Measurements from ENCODE around the gene RFX1. TPM values are rescaled to one million over a fixed set of nuclear protein-coding genes. Genes with fewer than 3 reads are reported as not detected.
"Not testable (repeated sequence)": the region's sequence is repeated elsewhere in the genome, so short reads cannot be mapped to it uniquely, and the experiment has no call there.

RFX1 gene
- total RNA-seq, 2 experiments from 2014 or later: 13.8 to 14.0 TPM

- intact Hi-C loops (cut with micrococcal nuclease): no loop called here
- Mint-ChIP-seq H3K9me3 (no peaks in the 10 kb centered on the region), H3K4me1 (ENCODE audit: low read depth) (peaks cover 39% of the 10 kb centered on the region), H3K4me3 (no peak overlapping the region), H3K27ac (no peak overlapping the region), H3K27me3 (ENCODE audit: low read depth) (no peaks in the 10 kb centered on the region), H3K36me3 (ENCODE audit: low read depth) (peaks cover 4% of the 10 kb centered on the region)
- CTCF ChIA-PET: interaction anchor here (0.8 to 1.1 kb wide), 2 partner anchors 22 to 28 kb away, joined by 3 read pairs; no protein-coding TSS in a partner anchor
- no peak for DNase-seq
Observed at GRCh38 chr19:13981467-13981866, 24.7 kb downstream of the RFX1 start.

- no peak overlapping the region for H3K27ac Mint-ChIP-seq
- H3K36me3 Mint-ChIP-seq (ENCODE audit: low read depth): peaks cover 4% of the 10 kb centered on the region
- H3K27me3 Mint-ChIP-seq (ENCODE audit: low read depth): no peaks in the 10 kb centered on the region
- no peak overlapping the region for H3K4me3 Mint-ChIP-seq
- peaks cover 35% of the 10 kb centered on the region for H3K4me1 Mint-ChIP-seq (ENCODE audit: low read depth)
- no peak for DNase-seq
- H3K9me3 Mint-ChIP-seq: no peaks in the 10 kb centered on the region
- CTCF ChIA-PET: interaction anchor here (0.8 to 1.1 kb wide), 2 partner anchors 23 to 28 kb away, joined by 3 read pairs; no protein-coding TSS in a partner anchor
- intact Hi-C loops (cut with micrococcal nuclease): no loop called here
Observed at GRCh38 chr19:13981021-13981420, 25.1 kb downstream of the RFX1 start.

DNA sequence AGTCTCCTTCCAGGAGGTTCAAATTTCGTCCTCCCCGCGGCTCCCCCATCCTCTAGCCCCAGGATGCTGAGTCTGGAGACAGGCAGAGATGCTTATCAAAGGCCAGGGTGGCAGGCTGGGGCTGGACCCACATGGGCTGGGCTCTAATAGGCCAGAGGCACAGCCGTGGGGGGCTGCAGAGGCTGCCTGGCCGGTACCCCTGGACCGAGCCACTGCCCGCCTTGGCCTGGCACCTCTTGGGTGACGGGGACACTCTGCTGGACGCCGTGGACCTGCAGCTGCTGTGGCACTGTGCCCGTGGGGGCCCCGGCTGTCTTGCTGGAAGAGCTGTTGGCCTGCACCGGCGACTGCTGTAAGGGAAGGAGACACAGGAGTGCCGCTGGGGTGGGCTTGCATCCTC lies 25.8 kb downstream of the RFX1 start:
- DNase-seq: no peak
- Mint-ChIP-seq H3K4me1 (ENCODE audit: low read depth) (peaks cover 28% of the 10 kb centered on the region), H3K27ac (no peak overlapping the region), H3K9me3 (no peaks in the 10 kb centered on the region), H3K4me3 (no peak overlapping the region), H3K36me3 (ENCODE audit: low read depth) (peaks cover 7% of the 10 kb centered on the region), H3K27me3 (ENCODE audit: low read depth) (no peaks in the 10 kb centered on the region)
- intact Hi-C loops (cut with micrococcal nuclease): no loop called here
- CTCF ChIA-PET: no interaction called here

GRCh38 chr19:13979686-13980085 lies 26.4 kb downstream of the RFX1 start:
- DNase-seq: no peak
- Mint-ChIP-seq H3K27ac (no peak overlapping the region), H3K9me3 (no peaks in the 10 kb centered on the region), H3K4me1 (ENCODE audit: low read depth) (peaks cover 22% of the 10 kb centered on the region), H3K27me3 (ENCODE audit: low read depth) (no peaks in the 10 kb centered on the region), H3K4me3 (no peak overlapping the region), H3K36me3 (ENCODE audit: low read depth) (peaks cover 7% of the 10 kb centered on the region)
- CTCF ChIA-PET: no interaction called here
- intact Hi-C loops (cut with micrococcal nuclease): no loop called here

DNA sequence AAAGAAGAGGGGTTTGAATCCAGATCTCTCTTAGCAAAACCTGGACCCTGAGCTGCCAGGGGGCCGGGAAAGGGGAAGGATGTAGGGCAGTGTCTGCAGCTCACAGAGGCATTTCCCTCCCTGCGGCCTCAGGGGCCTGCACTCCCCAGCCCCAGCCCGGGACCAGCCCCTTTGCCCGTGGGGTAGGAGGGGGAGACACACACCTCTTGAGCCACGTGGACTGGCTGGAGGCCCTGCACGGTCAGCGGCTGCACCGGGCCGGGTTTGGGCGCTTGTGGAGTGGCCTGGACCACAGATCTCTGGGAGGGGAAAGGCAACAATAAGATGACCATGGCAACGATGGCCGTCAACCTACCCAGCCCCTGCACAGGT lies 26.9 kb downstream of the RFX1 start:
- Mint-ChIP-seq H3K36me3 (ENCODE audit: low read depth) (peaks cover 8% of the 10 kb centered on the region), H3K9me3 (no peaks in the 10 kb centered on the region)
- CTCF ChIA-PET: no interaction called here

DNA sequence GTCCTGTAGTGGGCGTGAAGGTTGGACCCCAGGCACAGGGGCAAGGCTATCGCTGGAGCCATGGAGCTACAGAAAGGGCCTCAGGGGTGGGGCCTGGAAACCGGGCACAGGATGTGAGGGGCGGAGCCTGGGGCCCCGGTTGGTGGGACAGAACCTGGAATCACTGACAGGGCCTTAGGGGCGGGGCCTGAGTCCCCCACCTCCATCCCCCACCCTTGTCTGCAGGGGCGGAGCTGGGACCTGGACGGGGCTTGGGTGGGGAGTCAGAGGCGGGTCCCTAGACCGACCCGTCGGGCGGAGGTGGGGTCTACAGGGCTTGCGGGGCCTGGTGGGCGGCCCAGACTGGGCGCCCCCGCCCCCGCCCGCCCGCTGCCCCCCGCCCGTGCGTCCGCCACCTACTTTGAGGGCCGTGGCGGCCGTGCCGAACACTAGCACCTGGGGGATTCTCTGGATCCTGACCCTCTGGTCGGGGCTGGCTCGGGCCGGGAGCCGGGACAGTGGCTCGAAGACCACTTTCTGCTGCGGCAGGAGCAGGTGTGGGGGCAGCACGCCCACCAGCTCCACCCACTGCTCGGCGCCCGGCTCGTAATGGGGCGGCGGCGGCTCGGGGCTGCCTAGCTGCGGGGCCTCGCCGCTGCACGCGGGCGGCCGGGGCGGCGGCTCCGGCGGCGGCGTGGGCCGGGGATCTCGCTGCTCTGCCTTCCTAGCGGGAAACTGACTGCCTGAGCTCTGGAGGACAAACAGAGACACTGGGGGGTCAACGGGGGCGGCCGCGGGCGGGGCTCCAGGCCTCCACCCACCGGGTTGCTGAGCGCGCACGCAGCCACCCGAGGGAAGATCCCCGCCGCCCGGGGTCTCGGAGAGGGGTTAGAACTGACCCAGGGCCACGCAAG lies 27.5 kb downstream of the RFX1 start:
- intact Hi-C loops (cut with micrococcal nuclease): no loop called here
- CTCF ChIA-PET: no interaction called here
- H3K27ac Mint-ChIP-seq: no peak overlapping the region
- H3K27me3 Mint-ChIP-seq (ENCODE audit: low read depth): no peaks in the 10 kb centered on the region
- H3K9me3 Mint-ChIP-seq: no peaks in the 10 kb centered on the region
- peaks cover 22% of the 10 kb centered on the region for H3K4me1 Mint-ChIP-seq (ENCODE audit: low read depth)
- peaks cover 11% of the 10 kb centered on the region for H3K36me3 Mint-ChIP-seq (ENCODE audit: low read depth)
- no peak for DNase-seq
- H3K4me3 Mint-ChIP-seq: no peak overlapping the region

More for the DNA sequence above, 26.9 kb downstream of the RFX1 start:
- Mint-ChIP-seq H3K4me3 (no peak overlapping the region), H3K27me3 (ENCODE audit: low read depth) (no peaks in the 10 kb centered on the region), H3K4me1 (ENCODE audit: low read depth) (peaks cover 22% of the 10 kb centered on the region), H3K27ac (no peak overlapping the region)
- intact Hi-C loops (cut with micrococcal nuclease): no loop called here
- no peak for DNase-seq

DNA sequence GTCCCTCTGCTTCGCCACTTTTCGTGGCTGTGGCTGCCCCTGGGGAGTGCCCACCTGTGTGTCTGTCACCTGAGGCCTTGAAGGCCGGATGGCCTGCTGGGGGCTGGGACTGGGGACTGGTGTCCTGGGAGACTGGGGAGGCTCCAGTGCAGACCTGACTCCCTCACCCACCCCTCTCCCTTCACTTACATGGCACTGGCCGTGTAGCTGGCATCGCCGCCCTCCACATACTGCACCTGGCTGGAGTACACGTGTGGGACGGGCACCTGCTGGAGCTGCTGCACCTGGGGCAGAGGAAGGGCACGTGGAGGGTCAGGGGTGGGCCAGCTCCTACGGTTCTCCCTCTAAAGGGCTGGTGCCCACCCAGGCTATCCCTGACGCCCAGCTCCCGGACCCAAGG lies 28.3 kb downstream of the RFX1 start:
- Mint-ChIP-seq H3K27ac (no peak overlapping the region), H3K4me3 (no peak overlapping the region), H3K9me3 (no peaks in the 10 kb centered on the region), H3K4me1 (ENCODE audit: low read depth) (peaks cover 16% of the 10 kb centered on the region), H3K36me3 (ENCODE audit: low read depth) (peaks cover 13% of the 10 kb centered on the region), H3K27me3 (ENCODE audit: low read depth) (no peaks in the 10 kb centered on the region)
- intact Hi-C loops (cut with micrococcal nuclease): no loop called here
- DNase-seq: no peak
- CTCF ChIA-PET: no interaction called here

- CTCF ChIA-PET: no interaction called here
- no peak overlapping the region for H3K4me3 Mint-ChIP-seq
- peaks cover 16% of the 10 kb centered on the region for H3K4me1 Mint-ChIP-seq (ENCODE audit: low read depth)
- no peak for DNase-seq
- H3K9me3 Mint-ChIP-seq: no peaks in the 10 kb centered on the region
- H3K36me3 Mint-ChIP-seq (ENCODE audit: low read depth): peaks cover 9% of the 10 kb centered on the region
- H3K27ac Mint-ChIP-seq: no peak overlapping the region
- no peaks in the 10 kb centered on the region for H3K27me3 Mint-ChIP-seq (ENCODE audit: low read depth)
- intact Hi-C loops (cut with micrococcal nuclease): no loop called here
Observed at GRCh38 chr19:13976446-13976845, 29.7 kb downstream of the RFX1 start.

DNA sequence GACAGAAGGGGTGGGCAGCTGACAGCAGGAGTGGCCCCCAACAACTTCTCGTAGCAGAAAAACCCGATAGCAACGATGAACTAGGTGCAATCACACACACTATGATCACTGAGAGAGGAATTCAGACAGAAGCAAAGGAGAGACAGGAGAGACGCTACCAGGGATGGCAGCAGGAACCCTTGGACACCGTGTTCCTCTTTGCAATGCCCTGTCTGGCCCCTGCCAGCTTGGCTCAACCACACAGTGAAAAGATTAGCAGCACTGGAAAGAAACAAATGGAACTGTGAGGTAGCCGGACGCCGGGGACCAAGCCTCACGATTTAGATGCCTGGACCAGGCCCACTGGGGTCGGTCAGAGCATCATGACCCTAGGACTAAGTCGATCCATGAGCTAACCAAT lies 30.2 kb downstream of the RFX1 start:
- Mint-ChIP-seq H3K27ac (no peak overlapping the region), H3K4me1 (ENCODE audit: low read depth) (peaks cover 16% of the 10 kb centered on the region), H3K36me3 (ENCODE audit: low read depth) (peaks cover 9% of the 10 kb centered on the region), H3K9me3 (no peaks in the 10 kb centered on the region), H3K4me3 (no peak overlapping the region), H3K27me3 (ENCODE audit: low read depth) (no peaks in the 10 kb centered on the region)
- intact Hi-C loops (cut with micrococcal nuclease): no loop called here
- DNase-seq: no peak
- CTCF ChIA-PET: no interaction called here

DNA sequence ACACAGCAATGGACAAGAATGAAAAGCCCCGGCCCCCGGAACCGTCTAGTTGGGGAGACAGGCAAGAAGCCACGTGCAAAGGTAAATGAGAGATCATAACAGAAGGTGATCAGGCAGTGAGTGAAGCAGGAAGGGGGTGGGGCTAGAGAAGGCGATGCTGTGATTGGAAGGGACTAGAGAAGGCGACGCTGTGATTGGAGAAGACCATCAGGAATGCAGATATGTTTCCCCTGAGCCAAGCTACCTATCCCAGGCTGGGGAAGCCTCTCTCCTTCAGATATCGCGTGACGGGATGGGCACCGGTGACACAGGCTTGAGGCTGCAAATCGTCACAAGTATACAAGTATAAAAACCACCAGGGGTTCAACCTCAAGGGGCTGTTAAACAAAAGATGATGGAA lies 32.0 kb downstream of the RFX1 start:
- peak overlapping the region; percentile 11 for H3K27ac Mint-ChIP-seq
- DNase-seq: peak; percentile 62
- peaks cover 12% of the 10 kb centered on the region for H3K36me3 Mint-ChIP-seq (ENCODE audit: low read depth)
- CTCF ChIA-PET: interaction anchor here (0.8 kb wide), 1 partner anchor 92 kb away, joined by 3 read pairs; no protein-coding TSS in a partner anchor
- H3K9me3 Mint-ChIP-seq: no peaks in the 10 kb centered on the region
- intact Hi-C loops (cut with micrococcal nuclease): no loop called here
- no peak overlapping the region for H3K4me3 Mint-ChIP-seq
- no peaks in the 10 kb centered on the region for H3K27me3 Mint-ChIP-seq (ENCODE audit: low read depth)
- H3K4me1 Mint-ChIP-seq (ENCODE audit: low read depth): peaks cover 10% of the 10 kb centered on the region

DNA sequence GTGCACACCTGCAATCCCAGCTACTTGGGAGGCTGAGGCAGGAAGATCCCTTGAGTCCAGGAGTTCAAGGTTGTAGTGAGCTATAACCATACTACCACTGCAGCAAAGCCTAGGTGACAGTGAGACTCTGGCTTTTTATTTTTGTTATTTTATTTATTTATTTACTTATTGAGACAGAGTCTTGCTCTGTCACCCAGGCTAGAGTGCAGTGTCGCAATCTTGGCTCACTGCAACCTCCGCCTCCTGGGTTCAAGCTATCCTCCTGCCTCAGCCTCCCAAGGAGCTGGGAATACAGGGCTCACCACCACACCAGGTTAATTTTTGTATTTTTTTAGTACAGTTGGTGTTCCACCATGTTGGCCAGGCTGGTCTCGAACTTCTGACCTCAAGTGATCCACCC lies 32.6 kb downstream of the RFX1 start:
- H3K4me3 Mint-ChIP-seq; DNase-seq; H3K9me3 Mint-ChIP-seq; H3K27ac Mint-ChIP-seq; H3K27me3 Mint-ChIP-seq (ENCODE audit: low read depth); intact Hi-C loops (cut with micrococcal nuclease): not testable (repeated sequence)
- Mint-ChIP-seq H3K4me1 (ENCODE audit: low read depth) (peaks cover 10% of the 10 kb centered on the region), H3K36me3 (ENCODE audit: low read depth) (peaks cover 15% of the 10 kb centered on the region)
- CTCF ChIA-PET: interaction anchor here (0.6 kb wide), 1 partner anchor 49 kb away, joined by 3 read pairs; no protein-coding TSS in a partner anchor

DNA sequence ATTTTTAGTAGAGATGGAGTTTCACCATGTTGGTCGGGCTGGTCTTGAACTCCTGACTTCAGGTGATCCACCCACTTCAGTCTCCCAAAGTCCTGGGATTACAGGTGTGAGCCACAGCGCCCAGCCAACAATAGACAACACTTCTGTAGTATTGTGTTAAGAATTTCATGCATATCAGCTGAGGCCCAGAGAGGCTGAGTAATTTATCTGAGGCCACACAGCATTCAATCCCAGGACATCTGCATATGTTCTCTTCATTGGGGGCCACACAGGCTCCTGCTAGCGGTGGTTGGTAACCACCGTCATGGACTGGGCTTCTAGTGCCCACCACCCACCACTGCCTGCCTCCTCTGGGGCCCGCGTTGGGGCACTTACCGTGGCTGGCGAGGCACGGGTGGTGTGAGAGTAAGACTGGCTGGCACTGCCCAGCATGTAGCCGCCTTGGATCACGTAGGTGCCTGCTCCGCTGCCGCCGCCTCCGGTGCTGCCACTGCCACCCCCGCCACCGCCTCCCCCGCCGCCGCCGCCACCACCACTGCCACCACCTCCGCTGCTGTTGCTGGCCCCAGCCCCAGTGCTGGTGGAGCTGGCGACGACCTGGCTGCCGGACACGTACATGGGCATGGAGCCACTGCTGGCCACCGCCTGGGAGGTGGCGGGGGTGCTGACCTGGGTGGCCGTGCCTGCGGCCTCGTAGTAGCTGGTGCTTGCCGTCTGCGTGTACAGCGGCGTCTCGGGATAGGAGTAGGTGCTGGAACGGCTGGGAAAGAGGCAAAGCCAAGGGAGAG lies 33.6 kb downstream of the RFX1 start:
- CTCF ChIA-PET: interaction anchor here (0.6 kb wide), 1 partner anchor 289 kb away, joined by 4 read pairs; no protein-coding TSS in a partner anchor
- Mint-ChIP-seq H3K4me3 (no peak overlapping the region), H3K9me3 (no peaks in the 10 kb centered on the region), H3K36me3 (ENCODE audit: low read depth) (peaks cover 15% of the 10 kb centered on the region), H3K4me1 (ENCODE audit: low read depth) (peaks cover 8% of the 10 kb centered on the region), H3K27ac (no peak overlapping the region), H3K27me3 (ENCODE audit: low read depth) (no peaks in the 10 kb centered on the region)
- DNase-seq: no peak
- intact Hi-C loops (cut with micrococcal nuclease): no loop called here

All from activated naive CD4-positive, alpha-beta T cell treated with anti-CD3 and anti-CD28 coated beads for 36 hours (primary cell).